GM12874 (cell line): ENCODE data around the gene MED13.

Source experiments
- TF ChIP-seq, protein P1 (sequence below): IDR thresholded peaks from 2 replicates; pipeline ENCODE4 v1.5.1; 2011; ENCODE audit warnings: low read depth, mild to moderate bottlenecking, control low read depth, low read length, moderate library complexity; ENCODE audit not compliant: insufficient read depth

MED13 gene

DNA sequence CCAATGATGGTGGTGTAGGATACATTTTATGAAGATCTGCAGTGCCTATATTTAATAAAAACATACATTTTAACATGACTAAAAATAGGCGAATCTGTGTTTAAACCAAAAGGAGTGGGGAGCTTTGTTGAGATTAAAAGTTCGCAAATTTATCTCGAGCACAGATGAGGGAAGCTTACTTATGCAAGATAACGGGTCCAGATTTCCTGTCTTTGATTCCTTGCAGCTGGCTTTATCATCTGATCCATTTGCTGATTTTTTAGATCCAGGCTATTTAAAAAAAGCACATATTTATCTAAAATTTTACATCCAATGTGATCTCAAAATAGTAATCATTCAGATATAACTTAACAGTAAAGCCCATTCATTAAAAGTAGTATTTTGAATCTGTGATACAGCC, 80.3 kb downstream of the MED13 start:
- TF ChIP-seq, protein P1, sequence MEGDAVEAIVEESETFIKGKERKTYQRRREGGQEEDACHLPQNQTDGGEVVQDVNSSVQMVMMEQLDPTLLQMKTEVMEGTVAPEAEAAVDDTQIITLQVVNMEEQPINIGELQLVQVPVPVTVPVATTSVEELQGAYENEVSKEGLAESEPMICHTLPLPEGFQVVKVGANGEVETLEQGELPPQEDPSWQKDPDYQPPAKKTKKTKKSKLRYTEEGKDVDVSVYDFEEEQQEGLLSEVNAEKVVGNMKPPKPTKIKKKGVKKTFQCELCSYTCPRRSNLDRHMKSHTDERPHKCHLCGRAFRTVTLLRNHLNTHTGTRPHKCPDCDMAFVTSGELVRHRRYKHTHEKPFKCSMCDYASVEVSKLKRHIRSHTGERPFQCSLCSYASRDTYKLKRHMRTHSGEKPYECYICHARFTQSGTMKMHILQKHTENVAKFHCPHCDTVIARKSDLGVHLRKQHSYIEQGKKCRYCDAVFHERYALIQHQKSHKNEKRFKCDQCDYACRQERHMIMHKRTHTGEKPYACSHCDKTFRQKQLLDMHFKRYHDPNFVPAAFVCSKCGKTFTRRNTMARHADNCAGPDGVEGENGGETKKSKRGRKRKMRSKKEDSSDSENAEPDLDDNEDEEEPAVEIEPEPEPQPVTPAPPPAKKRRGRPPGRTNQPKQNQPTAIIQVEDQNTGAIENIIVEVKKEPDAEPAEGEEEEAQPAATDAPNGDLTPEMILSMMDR = no peak

DNA sequence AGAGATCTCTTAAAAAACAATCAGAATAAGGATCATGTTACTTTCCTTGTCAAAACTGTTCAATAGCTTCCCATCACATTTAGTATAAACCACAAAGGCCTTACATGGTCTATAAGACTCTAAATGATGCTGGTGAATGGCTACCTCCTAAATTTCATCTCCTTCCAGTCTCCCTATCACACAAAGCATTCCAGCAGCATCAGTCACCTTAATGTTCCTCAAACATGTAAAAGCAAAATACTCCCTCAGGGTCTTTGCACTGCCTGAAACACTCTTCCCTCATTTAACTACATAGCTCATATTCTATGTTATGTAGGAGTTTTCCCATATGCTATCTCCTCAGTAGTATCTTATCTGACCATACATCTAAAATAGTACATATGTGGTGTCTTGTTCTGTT, 83.8 kb downstream of the MED13 start:
- TF ChIP-seq, protein P1 = no peak

DNA sequence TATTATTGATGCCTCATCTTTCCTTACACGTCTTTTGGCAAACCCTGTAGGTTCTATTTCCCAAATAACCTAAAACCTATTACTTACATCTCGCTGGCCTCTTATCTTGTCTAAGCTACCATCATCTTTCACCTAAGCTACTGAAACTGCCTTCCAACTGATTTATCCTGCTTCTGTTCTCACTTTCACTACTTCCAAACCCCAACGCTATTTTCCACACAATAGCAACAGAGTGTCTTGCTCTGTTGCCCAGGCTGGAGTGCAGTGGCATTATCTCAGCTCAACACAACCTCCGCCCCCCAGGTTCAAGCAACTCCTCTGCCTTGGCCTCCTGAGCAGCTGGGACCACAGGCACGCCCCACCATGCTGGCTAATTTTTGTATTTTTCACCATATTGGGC, 84.5 kb downstream of the MED13 start:
- TF ChIP-seq, protein P1 = no peak

DNA sequence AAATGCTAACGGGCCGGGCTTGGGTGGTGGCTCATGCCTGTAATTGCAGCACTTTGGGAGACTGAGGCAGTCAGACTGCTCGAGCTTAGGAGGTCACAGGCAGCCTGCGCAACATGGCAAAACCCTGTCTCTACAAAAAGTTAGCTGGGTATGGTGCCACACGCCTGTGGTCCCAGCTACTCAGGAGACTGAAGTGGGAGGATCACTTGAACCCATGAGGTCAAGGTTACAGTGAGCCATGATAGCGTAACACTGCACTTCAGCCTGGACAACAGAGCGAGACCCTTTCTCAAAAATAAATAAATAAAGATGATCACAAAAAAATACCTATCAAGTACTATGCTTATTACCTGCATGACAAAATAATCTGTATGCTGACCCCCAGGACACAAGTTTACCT, 91.0 kb downstream of the MED13 start:
- TF ChIP-seq, protein P1 = no peak

DNA sequence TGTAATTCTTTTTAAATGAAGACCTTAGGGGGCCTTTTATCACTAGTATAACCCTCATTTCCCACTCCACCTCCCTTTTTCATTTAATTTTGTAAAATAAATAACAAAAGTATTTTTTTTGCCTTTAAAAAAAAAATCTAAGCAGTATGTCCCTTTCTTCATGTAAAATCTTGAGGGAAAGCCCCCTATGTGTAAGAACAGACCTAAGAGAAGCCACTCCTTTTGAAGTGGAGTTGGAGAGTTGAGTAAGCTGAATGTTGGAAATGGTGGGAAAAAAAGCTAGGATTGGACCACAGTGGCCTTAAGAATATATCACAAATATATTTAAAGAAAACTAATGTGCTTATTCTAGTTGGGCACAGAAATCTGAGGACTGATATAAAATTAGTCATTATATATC, 92.8 kb downstream of the MED13 start:
- TF ChIP-seq, protein P1 = no peak

DNA sequence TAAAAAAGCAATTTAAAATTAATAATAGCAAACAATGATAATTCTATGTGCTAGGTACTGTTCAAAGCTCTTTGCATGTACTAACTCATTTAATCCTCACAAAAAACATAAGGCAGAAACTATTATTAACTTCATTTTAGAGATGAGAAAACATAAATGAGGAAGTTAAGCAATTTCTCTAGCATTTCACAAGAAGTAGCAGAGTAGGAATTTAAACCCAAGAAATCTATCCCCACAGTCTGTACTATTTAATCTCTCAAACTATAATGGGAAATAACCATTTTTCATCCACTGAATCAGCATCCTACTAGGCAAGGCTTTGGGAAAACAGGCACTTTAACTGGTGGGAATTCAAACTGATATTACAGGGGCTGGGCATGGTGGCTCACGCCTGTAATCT, 95.0 kb downstream of the MED13 start:
- TF ChIP-seq, protein P1 = no peak

DNA sequence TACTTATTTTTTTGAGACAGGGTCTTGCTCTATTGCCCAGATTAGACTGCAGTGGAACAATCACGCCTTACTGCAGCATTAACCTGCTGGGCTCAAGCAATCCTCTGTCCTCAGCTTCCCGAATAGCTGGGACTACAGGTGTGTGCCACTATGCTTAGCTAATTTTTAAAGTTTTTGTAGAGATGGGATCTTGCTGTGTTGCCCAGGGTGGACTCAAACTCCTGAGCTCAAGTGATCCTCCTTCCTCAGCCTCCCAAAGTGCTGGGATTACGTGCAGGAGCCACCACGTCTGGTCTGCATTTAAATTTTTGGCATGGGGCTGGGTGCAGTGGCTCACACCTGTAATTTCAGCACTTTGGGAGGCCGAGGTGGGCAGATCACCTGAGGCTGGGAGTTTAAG, 96.3 kb downstream of the MED13 start:
- TF ChIP-seq, protein P1 = no peak

DNA sequence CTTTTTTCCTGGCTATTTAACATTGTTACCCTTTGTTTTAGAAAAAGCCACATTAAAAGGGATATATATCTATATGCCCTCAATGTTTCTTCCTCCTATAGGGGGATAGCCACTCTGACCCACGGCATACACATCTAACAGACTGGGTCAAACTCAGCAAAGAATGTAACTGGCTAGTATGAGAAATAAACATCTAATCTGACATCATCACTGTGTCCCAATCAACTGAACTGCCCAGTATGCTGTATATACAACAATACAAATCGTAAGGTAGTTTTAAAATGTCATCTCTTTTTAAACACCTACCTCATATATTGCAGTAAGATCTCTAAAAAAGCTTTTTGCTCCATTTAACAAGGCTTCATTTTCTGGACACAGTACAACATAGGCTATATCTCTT, 97.3 kb downstream of the MED13 start:
- TF ChIP-seq, protein P1 = no peak
